H9 (cell line): ENCODE results near the gene SERPINA3. TPM values are rescaled to one million over a fixed set of nuclear protein-coding genes. Genes with fewer than 3 reads are reported as not detected.

ENCODE experiments used
- DNase-seq: peaks from one replicate; pipeline ENCODE4 v3.0.0-alpha.2; 2017
- H2AFZ ChIP-seq: one replicate; pipeline ENCODE4 v1.6.1; 2013; ENCODE audit warnings: mild to moderate bottlenecking, low read length, control low read depth, moderate library complexity
- H2AK5ac ChIP-seq: 2 replicates; pipeline ENCODE4 v1.6.1; 2013; ENCODE audit warnings: low read length, control low read depth, mixed read lengths; ENCODE audit not compliant: insufficient read length
- H2BK120ac ChIP-seq: one replicate; pipeline ENCODE4 v1.6.1; 2013; ENCODE audit warnings: low read depth, mild to moderate bottlenecking, low read length, control low read depth, inconsistent platforms; ENCODE audit not compliant: poor library complexity, severe bottlenecking
- H2BK12ac ChIP-seq: 2 replicates; pipeline ENCODE4 v1.6.1; 2013; ENCODE audit warnings: low read length, control low read depth, mixed read lengths, low read depth; ENCODE audit not compliant: insufficient read length
- H2BK15ac ChIP-seq: 2 replicates; pipeline ENCODE4 v1.6.1; 2013; ENCODE audit warnings: low read depth, low read length, control low read depth
- H2BK20ac ChIP-seq: one replicate; pipeline ENCODE4 v1.6.1; 2013; ENCODE audit warnings: low read depth, mild to moderate bottlenecking, low read length, control low read depth, inconsistent platforms; ENCODE audit not compliant: poor library complexity, severe bottlenecking
- H2BK5ac ChIP-seq: 2 replicates; pipeline ENCODE4 v1.6.1; 2013; ENCODE audit warnings: low read length, control low read depth, mixed read lengths; ENCODE audit not compliant: insufficient read length
- H3K14ac ChIP-seq: 2 replicates; pipeline ENCODE4 v1.6.1; 2013; ENCODE audit warnings: low read length, control low read depth; ENCODE audit not compliant: insufficient read depth
- H3K18ac ChIP-seq: 2 replicates; pipeline ENCODE4 v1.6.1; 2013; ENCODE audit warnings: low read depth, mild to moderate bottlenecking, mixed read lengths, low read length, control low read depth; ENCODE audit not compliant: insufficient read length
- H3K23ac ChIP-seq: 2 replicates; pipeline ENCODE4 v1.6.1; 2013; ENCODE audit warnings: low read length, control low read depth, mixed read lengths, low read depth; ENCODE audit not compliant: insufficient read length
- H3K23me2 ChIP-seq: 2 replicates; pipeline ENCODE4 v1.6.1; 2013; ENCODE audit warnings: low read depth, mild to moderate bottlenecking, mixed read lengths, low read length, control low read depth; ENCODE audit not compliant: insufficient read length, poor library complexity, severe bottlenecking
- H3K27ac ChIP-seq: 2 replicates; pipeline ENCODE4 v1.5.1; 2013; ENCODE audit warnings: low read length, control low read depth, mixed read lengths, low read depth; ENCODE audit not compliant: insufficient read length
- H3K27me3 ChIP-seq: 2 replicates; pipeline ENCODE4 v1.6.1; 2013; ENCODE audit warnings: low read length, control low read depth, inconsistent platforms; ENCODE audit not compliant: insufficient read depth
- H3K4ac ChIP-seq: 2 replicates; pipeline ENCODE4 v1.6.1; 2013; ENCODE audit warnings: low read depth, mild to moderate bottlenecking, control low read depth, inconsistent platforms, low read length, moderate library complexity
- H3K4me1 ChIP-seq: 2 replicates; pipeline ENCODE4 v1.6.1; 2013; ENCODE audit warnings: low read length, control low read depth, inconsistent platforms; ENCODE audit not compliant: insufficient read depth
- H3K4me2 ChIP-seq: 2 replicates; pipeline ENCODE4 v1.6.1; 2013; ENCODE audit warnings: low read length, control low read depth, mixed read lengths; ENCODE audit not compliant: insufficient read length, insufficient read depth
- H3K56ac ChIP-seq: 2 replicates; pipeline ENCODE4 v1.6.1; 2013; ENCODE audit warnings: low read depth, mild to moderate bottlenecking, mixed read lengths, low read length, control low read depth; ENCODE audit not compliant: insufficient read length
- H3K79me1 ChIP-seq: 2 replicates; pipeline ENCODE4 v1.6.1; 2013; ENCODE audit warnings: low read depth, mild to moderate bottlenecking, moderate library complexity, low read length, control low read depth, inconsistent platforms; ENCODE audit not compliant: insufficient read depth, poor library complexity, severe bottlenecking
- H3K79me2 ChIP-seq: 2 replicates; pipeline ENCODE4 v1.6.1; 2013; ENCODE audit warnings: low read length, control low read depth, inconsistent platforms; ENCODE audit not compliant: insufficient read depth
- H3K9ac ChIP-seq: 2 replicates; pipeline ENCODE4 v1.6.1; 2013; ENCODE audit warnings: low read length, control low read depth, mixed read lengths; ENCODE audit not compliant: insufficient read length; ENCODE audit errors: extremely low read depth
- H3K9me3 ChIP-seq: one replicate; pipeline ENCODE4 v1.6.1; 2013; ENCODE audit warnings: low read depth, low read length, inconsistent platforms; ENCODE audit not compliant: control insufficient read depth
- H3T11ph ChIP-seq: one replicate; pipeline ENCODE4 v1.6.1; 2013; ENCODE audit warnings: mild to moderate bottlenecking, low read length, control low read depth, inconsistent platforms
- H4K20me1 ChIP-seq: one replicate; pipeline ENCODE4 v1.6.1; 2013; ENCODE audit not compliant: control insufficient read depth, insufficient read length, insufficient read depth
- H4K5ac ChIP-seq: 2 replicates; pipeline ENCODE4 v1.6.1; 2013; ENCODE audit warnings: low read depth, mild to moderate bottlenecking, mixed read lengths, low read length, control low read depth; ENCODE audit not compliant: insufficient read length
- H4K8ac ChIP-seq: replicated peaks from 2 replicates; pipeline ENCODE4 v1.6.1; 2013; ENCODE audit warnings: low read length, control low read depth, mixed read lengths, low read depth; ENCODE audit not compliant: insufficient read length
- H4K91ac ChIP-seq: 2 replicates; pipeline ENCODE4 v1.6.1; 2013; ENCODE audit warnings: low read depth, mild to moderate bottlenecking, moderate library complexity, mixed read lengths, low read length, control low read depth; ENCODE audit not compliant: insufficient read length
- H3K27ac Mint-ChIP-seq, 3 experiments: 2 replicates in 2 of 3; 3 replicates in 1 of 3; pipeline ENCODE4 v1.8.0; 2020 to 2021; ENCODE audit warnings: mixed read lengths in 3 of 3, mild to moderate bottlenecking in 1 of 3, moderate library complexity in 1 of 3
- H3K27me3 Mint-ChIP-seq: 2 replicates; pipeline ENCODE4 v1.8.0; 2021; ENCODE audit warnings: low read depth, mild to moderate bottlenecking, moderate library complexity, mixed read lengths
- H3K36me3 Mint-ChIP-seq, 3 experiments: 2 replicates in 2 of 3; 3 replicates in 1 of 3; pipeline ENCODE4 v1.8.0; 2020 to 2021; ENCODE audit warnings: low read depth in 3 of 3, mixed read lengths in 3 of 3; ENCODE audit not compliant: insufficient read depth in 1 of 3
- H3K4me1 Mint-ChIP-seq, 2 experiments: 2 replicates each; pipeline ENCODE4 v1.8.0; 2020; ENCODE audit warnings: mixed read lengths in 2 of 2
- H3K4me3 Mint-ChIP-seq, 2 experiments: 2 replicates in 1 of 2; 3 replicates in 1 of 2; pipeline ENCODE4 v1.8.0; 2020 to 2021; ENCODE audit warnings: mild to moderate bottlenecking in 2 of 2, mixed read lengths in 2 of 2, moderate library complexity in 1 of 2
- H3K9me3 Mint-ChIP-seq, 2 experiments: 2 replicates in 1 of 2; 3 replicates in 1 of 2; pipeline ENCODE4 v1.8.0; 2020; ENCODE audit warnings: mild to moderate bottlenecking in 2 of 2, mixed read lengths in 2 of 2, moderate library complexity in 1 of 2
- CTCF ChIP-seq: fragments of 200-600 bp; sonication (generic); conservative IDR thresholded peaks from 3 replicates; pipeline ENCODE4 v1.8.0; 2021; ENCODE audit warnings: antibody characterized with exemption, mild to moderate bottlenecking
- WGBS: extraction: QIAGEN DNeasy Blood & Tissue Kit; methylation state at CpG from one replicate; pipeline ENCODE4 v1.1.7; 2013; ENCODE audit warnings: missing lambda C conversion rate, low lambda C conversion rate, mixed read lengths; ENCODE audit not compliant: insufficient read length; ENCODE audit errors: extremely low coverage; 5-methylcytosine and 5-hydroxymethylcytosine counted together
- total RNA-seq: library from RNA; stranded (reverse); gene quantifications from 2 replicates; pipeline ENCODE4 v1.2.1, GENCODE V29; 2021

SERPINA3 gene
- total RNA-seq, 1 experiment from 2014 or later: not detected

- H3K36me3 Mint-ChIP-seq: no peaks in the 10 kb centered on the region
- H3K79me2 ChIP-seq: no peaks in the 10 kb centered on the region; the same call in 1 of the 2 replicates
Measured at GRCh38 chr14:94649543-94650443, 37.6 kb downstream of the SERPINA3 start.

More at GRCh38 chr14:94649543-94650443, 37.6 kb downstream of the SERPINA3 start:
- Mint-ChIP-seq H3K4me1 (peaks cover 3 to 6% of the 10 kb centered on the region in 2 experiments; a peak in 3 of 4 replicates), H3K4me3 (no peak overlapping the region), H3K9me3 (peaks cover 0 to 5% of the 10 kb centered on the region in 2 experiments; a peak in 3 of 5 replicates), H3K27ac (no peak overlapping the region), H3K27me3 (peaks cover 4% of the 10 kb centered on the region; the same call in 1 of the 2 replicates)
- Histone ChIP-seq H3K27me3 (no peaks in the 10 kb centered on the region), H4K20me1 (no peaks in the 10 kb centered on the region), H3K4me1 (no peaks in the 10 kb centered on the region), H3K18ac (no peak overlapping the region), H3K79me1 (no peaks in the 10 kb centered on the region), H3K23me2 (no peaks in the 10 kb centered on the region), H3T11ph (no peak overlapping the region), H3K23ac (no peak overlapping the region), H4K91ac (no peak overlapping the region), H3K4ac (no peak overlapping the region), H4K8ac (no peak overlapping the region), H2BK120ac (no peak overlapping the region), H4K5ac (no peak overlapping the region), H3K4me2 (no peak overlapping the region), H3K9ac (no peak overlapping the region), H2AFZ (no peak overlapping the region), H3K56ac (no peak overlapping the region), H3K27ac (no peak overlapping the region), H2AK5ac (no peak overlapping the region), H3K9me3 (no peaks in the 10 kb centered on the region), H2BK20ac (no peak overlapping the region), H2BK12ac (no peak overlapping the region), H2BK15ac (no peak overlapping the region), H2BK5ac (no peak overlapping the region), H3K14ac (no peak overlapping the region)
- WGBS: no CpG with 5 or more reads among the region's 13 CpGs
- no peak for TF ChIP-seq CTCF
- no peak for DNase-seq
